Measurements from ENCODE around the gene GPR176. TPM values are rescaled to one million over a fixed set of nuclear protein-coding genes. Genes with fewer than 3 reads are reported as not detected.

GPR176 gene
- total RNA-seq, 1 donor from 2014 or later = 20.6 TPM

GRCh38 chr15:39869254-39869653 is 50.8 kb downstream of the GPR176 start:
- H3K4me1 ChIP-seq = peaks cover 19% of the 10 kb centered on the region
- H3K79me2 ChIP-seq (ENCODE audit: low read depth) = peaks cover 18% of the 10 kb centered on the region
- H3K4me3 Mint-ChIP-seq = no peak overlapping the region
- H3K36me3 Mint-ChIP-seq = no peaks in the 10 kb centered on the region
- no peaks in the 10 kb centered on the region for H3K36me3 ChIP-seq
- peaks cover 5% of the 10 kb centered on the region for H3K4me1 Mint-ChIP-seq
- H4K20me1 ChIP-seq (ENCODE audit: low read depth) = peaks cover 3% of the 10 kb centered on the region
- no peaks in the 10 kb centered on the region for H3K27me3 Mint-ChIP-seq (ENCODE audit: insufficient read depth, low read depth)
- H3K9me3 ChIP-seq (ENCODE audit: low read depth) = no peaks in the 10 kb centered on the region
- H3K9me3 Mint-ChIP-seq = no peaks in the 10 kb centered on the region
- no peak overlapping the region for H3K9ac ChIP-seq
- no peak overlapping the region for H3K4me3 ChIP-seq
- H3K4me2 ChIP-seq = no peak overlapping the region
- no peaks in the 10 kb centered on the region for H3K27me3 ChIP-seq
- no peak for TF ChIP-seq CTCF (IDR thresholded peaks at IDR 0.05)
- no peak for TF ChIP-seq EZH2 (IDR thresholded peaks at IDR 0.05)
- no peak overlapping the region for H3K27ac Mint-ChIP-seq
- peaks cover 2% of the 10 kb centered on the region for H3F3A ChIP-seq (ENCODE audit: low read depth)
- H2AFZ ChIP-seq (replicated peaks) = no peak overlapping the region
- DNase-seq (ENCODE audit: low spot score) = no peak
- no peak overlapping the region for H3K27ac ChIP-seq

- peaks cover 25% of the 10 kb centered on the region for H3K79me2 ChIP-seq (ENCODE audit: low read depth)
- Mint-ChIP-seq H3K9me3 (no peaks in the 10 kb centered on the region), H3K27me3 (ENCODE audit: insufficient read depth, low read depth) (no peaks in the 10 kb centered on the region), H3K4me3 (no peak overlapping the region), H3K4me1 (peaks cover 5% of the 10 kb centered on the region), H3K36me3 (no peaks in the 10 kb centered on the region), H3K27ac (no peak overlapping the region)
- TF ChIP-seq CTCF (IDR thresholded peaks at IDR 0.05) (no peak), EZH2 (IDR thresholded peaks at IDR 0.05) (no peak), EZH2phosphoT487 (IDR thresholded peaks at IDR 0.05) (no peak)
- no peak overlapping the region for H3K9ac ChIP-seq
- no peak for DNase-seq (ENCODE audit: low spot score)
- H4K20me1 ChIP-seq (ENCODE audit: low read depth) = peaks cover 3% of the 10 kb centered on the region
- no peaks in the 10 kb centered on the region for H3K27me3 ChIP-seq
- H3K27ac ChIP-seq = no peak overlapping the region
- no peak overlapping the region for H3K4me3 ChIP-seq
- peaks cover 2% of the 10 kb centered on the region for H3F3A ChIP-seq (ENCODE audit: low read depth)
- peaks cover 19% of the 10 kb centered on the region for H3K4me1 ChIP-seq
- no peak overlapping the region for H3K4me2 ChIP-seq
- no peaks in the 10 kb centered on the region for H3K36me3 ChIP-seq
- no peak overlapping the region for H2AFZ ChIP-seq (replicated peaks)
- no peaks in the 10 kb centered on the region for H3K9me3 ChIP-seq (ENCODE audit: low read depth)
Observed at GRCh38 chr15:39868396-39868795, 51.7 kb downstream of the GPR176 start.

GRCh38 chr15:39864116-39864515 is 56.0 kb downstream of the GPR176 start:
- no peak overlapping the region for H3K27ac ChIP-seq
- no peaks in the 10 kb centered on the region for H3K9me3 Mint-ChIP-seq
- no peak for TF ChIP-seq EZH2phosphoT487 (IDR thresholded peaks at IDR 0.05)
- no peak for TF ChIP-seq CTCF (IDR thresholded peaks at IDR 0.05)
- TF ChIP-seq EZH2 (IDR thresholded peaks at IDR 0.05) = no peak
- peaks cover 2% of the 10 kb centered on the region for H3F3A ChIP-seq (ENCODE audit: low read depth)
- no peaks in the 10 kb centered on the region for H3K4me1 ChIP-seq
- H4K20me1 ChIP-seq (ENCODE audit: low read depth) = no peaks in the 10 kb centered on the region
- peaks cover 12% of the 10 kb centered on the region for H3K4me1 Mint-ChIP-seq
- H3K27me3 ChIP-seq = no peaks in the 10 kb centered on the region
- no peak overlapping the region for H3K4me2 ChIP-seq
- no peak overlapping the region for H2AFZ ChIP-seq (replicated peaks)
- no peak overlapping the region for H3K27ac Mint-ChIP-seq
- peaks cover 3% of the 10 kb centered on the region for H3K27me3 Mint-ChIP-seq (ENCODE audit: insufficient read depth, low read depth)
- no peaks in the 10 kb centered on the region for H3K36me3 Mint-ChIP-seq
- H3K9ac ChIP-seq = no peak overlapping the region
- no peak for DNase-seq (ENCODE audit: low spot score)
- H3K4me3 ChIP-seq = no peak overlapping the region
- no peaks in the 10 kb centered on the region for H3K36me3 ChIP-seq
- no peak overlapping the region for H3K4me3 Mint-ChIP-seq
- no peaks in the 10 kb centered on the region for H3K9me3 ChIP-seq (ENCODE audit: low read depth)
- peaks cover 34% of the 10 kb centered on the region for H3K79me2 ChIP-seq (ENCODE audit: low read depth)

All from neural progenitor cell (in vitro differentiated cells).